ENCODE results near the gene RIMKLA. TPM values are rescaled to one million over a fixed set of nuclear protein-coding genes. Genes with fewer than 3 reads are reported as not detected.

Gene RIMKLA, protein sequence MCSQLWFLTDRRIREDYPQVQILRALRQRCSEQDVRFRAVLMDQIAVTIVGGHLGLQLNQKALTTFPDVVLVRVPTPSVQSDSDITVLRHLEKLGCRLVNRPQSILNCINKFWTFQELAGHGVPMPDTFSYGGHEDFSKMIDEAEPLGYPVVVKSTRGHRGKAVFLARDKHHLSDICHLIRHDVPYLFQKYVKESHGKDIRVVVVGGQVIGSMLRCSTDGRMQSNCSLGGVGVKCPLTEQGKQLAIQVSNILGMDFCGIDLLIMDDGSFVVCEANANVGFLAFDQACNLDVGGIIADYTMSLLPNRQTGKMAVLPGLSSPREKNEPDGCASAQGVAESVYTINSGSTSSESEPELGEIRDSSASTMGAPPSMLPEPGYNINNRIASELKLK
- total RNA-seq = 1 to 10 TPM; 1.8 to 5.3 (median 3.4) TPM

DNA sequence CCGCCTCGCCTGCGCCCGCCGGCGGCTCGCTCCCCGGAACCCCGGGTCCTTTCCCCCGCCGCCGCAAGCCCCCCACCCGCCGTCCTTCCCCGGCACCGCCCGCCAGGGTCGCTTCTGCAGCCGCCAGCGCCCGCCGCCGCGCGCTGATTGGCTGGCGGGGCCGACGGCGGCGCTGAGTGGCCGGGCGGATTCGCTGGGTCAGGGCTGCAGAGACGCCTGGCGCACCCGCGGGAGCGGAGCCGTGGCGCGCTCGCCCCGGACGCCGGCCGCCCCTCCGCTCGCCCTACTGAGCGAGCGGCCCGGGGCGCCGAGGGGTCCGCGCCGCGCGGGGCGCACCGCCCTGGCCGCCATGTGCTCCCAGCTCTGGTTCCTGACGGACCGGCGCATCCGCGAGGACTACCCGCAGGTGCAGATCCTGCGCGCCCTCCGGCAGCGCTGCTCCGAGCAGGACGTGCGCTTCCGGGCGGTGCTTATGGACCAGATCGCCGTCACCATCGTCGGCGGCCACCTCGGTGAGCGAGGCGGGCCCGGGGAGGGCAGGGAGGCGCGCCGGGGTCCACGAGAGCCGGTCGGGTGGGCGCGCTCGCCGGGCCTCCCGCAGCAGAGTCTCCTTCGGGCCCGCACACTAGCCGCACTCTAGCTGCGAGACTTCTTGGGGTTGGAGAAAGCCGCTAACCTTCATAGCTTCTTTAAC lies at the start of gene RIMKLA:
Gene RIMKLA (plus strand): TSS at position 207 of the 694 bp plus-strand sequence. CDS start 143 bp downstream, at position 350.
- Histone ChIP-seq H3K36me3 (no peaks in the 10 kb centered on the region), H3K4me1 (peaks cover 12 to 28% (median 23%) of the 10 kb centered on the region in 4 donors), H3K9me3 (no peaks in the 10 kb centered on the region), H3K27me3 (no peaks in the 10 kb centered on the region), H3K4me3 (peak within 1 kb of the TSS; percentile 69 to 86 (median 74)), H3K27ac (replicated peaks in 1 of 4) (peak within 1 kb of the TSS; percentile 56 to 78 (median 74))
- intact Hi-C loops (cut with DNase I) = loop anchor here (5.0 kb wide), 1 partner anchor 77 kb away; the partner anchor contains the start of genes PPCS and ZMYND12
- 0% methylated on average over 5 of the region's 101 CpGs for WGBS
- DNase-seq (ENCODE audit: extremely low spot score) = no peak
- TF ChIP-seq EP300 (IDR thresholded peaks at IDR 0.05) (no peak), POLR2AphosphoS5 (IDR thresholded peaks at IDR 0.05) (peak in 1 of 2 donors; percentile 22)
- TF ChIP-seq, protein P1, sequence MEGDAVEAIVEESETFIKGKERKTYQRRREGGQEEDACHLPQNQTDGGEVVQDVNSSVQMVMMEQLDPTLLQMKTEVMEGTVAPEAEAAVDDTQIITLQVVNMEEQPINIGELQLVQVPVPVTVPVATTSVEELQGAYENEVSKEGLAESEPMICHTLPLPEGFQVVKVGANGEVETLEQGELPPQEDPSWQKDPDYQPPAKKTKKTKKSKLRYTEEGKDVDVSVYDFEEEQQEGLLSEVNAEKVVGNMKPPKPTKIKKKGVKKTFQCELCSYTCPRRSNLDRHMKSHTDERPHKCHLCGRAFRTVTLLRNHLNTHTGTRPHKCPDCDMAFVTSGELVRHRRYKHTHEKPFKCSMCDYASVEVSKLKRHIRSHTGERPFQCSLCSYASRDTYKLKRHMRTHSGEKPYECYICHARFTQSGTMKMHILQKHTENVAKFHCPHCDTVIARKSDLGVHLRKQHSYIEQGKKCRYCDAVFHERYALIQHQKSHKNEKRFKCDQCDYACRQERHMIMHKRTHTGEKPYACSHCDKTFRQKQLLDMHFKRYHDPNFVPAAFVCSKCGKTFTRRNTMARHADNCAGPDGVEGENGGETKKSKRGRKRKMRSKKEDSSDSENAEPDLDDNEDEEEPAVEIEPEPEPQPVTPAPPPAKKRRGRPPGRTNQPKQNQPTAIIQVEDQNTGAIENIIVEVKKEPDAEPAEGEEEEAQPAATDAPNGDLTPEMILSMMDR (IDR thresholded peaks at IDR 0.05) = peak in 1 of 3 experiments; percentile 5

DNA sequence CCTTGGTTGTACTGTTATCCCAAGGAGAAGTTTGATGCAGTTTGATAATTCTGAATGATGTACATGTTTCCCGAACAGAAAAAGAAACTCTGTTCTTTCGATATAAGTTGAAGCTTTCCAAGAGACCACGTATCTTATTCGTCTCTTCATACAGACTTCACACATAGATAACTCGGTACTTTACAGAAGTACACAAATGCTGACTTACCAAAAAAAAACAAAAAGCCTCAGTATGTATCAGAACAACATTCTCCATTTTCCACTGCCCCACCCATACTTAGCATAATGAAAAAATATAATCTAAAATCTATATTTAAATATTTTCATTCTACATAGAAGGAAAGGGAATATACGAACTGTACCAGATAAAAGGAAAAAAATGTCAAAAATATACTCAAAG lies 47.7 kb upstream of the RIMKLA start:
- intact Hi-C loops (cut with DNase I) = loop anchor here (10.0 kb wide), 2 partner anchors 298 to 352 kb away; partner anchors contain the start of gene YBX1
- TF ChIP-seq, protein P1 (IDR thresholded peaks at IDR 0.05) = no peak
- TF ChIP-seq EP300 (IDR thresholded peaks at IDR 0.05) = no peak
- TF ChIP-seq POLR2AphosphoS5 (IDR thresholded peaks at IDR 0.05) = no peak
- Histone ChIP-seq H3K4me3 (peak overlapping the region in 1 of 4 donors; percentile 99), H3K27me3 (no peaks in the 10 kb centered on the region), H3K4me1 (peaks cover 28 to 66% (median 59%) of the 10 kb centered on the region in 4 donors), H3K9me3 (no peaks in the 10 kb centered on the region), H3K27ac (replicated peaks in 1 of 4) (peak overlapping the region in 2 of 4 donors; percentile 92 to 95), H3K36me3 (no peaks in the 10 kb centered on the region)
- DNase-seq (ENCODE audit: extremely low spot score) = no peak
- 77% methylated on average over 6 of the region's 6 CpGs for WGBS

DNA sequence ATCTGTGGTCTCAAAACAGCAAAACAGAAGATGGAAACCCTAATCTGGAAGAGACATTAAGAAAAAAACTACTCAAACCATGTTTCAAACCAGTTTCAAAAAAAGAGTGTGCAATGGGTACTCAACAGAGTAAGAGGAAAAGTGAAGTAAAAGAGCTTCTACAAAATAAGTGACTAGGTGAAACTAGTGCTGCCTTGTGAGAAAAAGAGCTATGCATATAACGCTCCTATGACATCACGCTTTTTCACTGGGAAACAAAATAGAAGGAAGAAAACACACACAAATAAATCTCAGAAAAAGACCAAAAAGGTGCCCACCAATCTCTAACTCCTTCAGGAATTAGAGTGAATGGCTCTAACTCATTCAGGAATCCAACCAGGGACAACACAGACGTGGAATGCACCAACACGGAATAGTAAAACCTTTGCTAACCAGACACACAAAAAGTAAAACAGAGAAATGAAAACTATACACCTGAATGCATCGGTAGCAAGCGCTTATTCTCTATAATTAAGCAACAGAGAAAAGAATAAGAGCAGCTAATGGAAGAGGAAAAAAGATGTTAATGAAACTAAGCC lies 46.8 kb upstream of the RIMKLA start:
- Histone ChIP-seq H3K36me3 (no peaks in the 10 kb centered on the region), H3K27ac (replicated peaks in 1 of 4) (peak overlapping the region; percentile 92 to 97 (median 96)), H3K4me1 (peaks cover 26 to 57% (median 52%) of the 10 kb centered on the region in 4 donors), H3K4me3 (peak overlapping the region; percentile 90 to 99 (median 92)), H3K9me3 (no peaks in the 10 kb centered on the region), H3K27me3 (no peaks in the 10 kb centered on the region)
- 3% methylated on average over 6 of the region's 6 CpGs for WGBS
- DNase-seq (ENCODE audit: extremely low spot score) = no peak
- intact Hi-C loops (cut with DNase I) = loop anchor here (10.0 kb wide), 2 partner anchors 299 to 351 kb away; partner anchors contain the start of gene YBX1
- TF ChIP-seq, protein P1 (IDR thresholded peaks at IDR 0.05) = no peak

DNA sequence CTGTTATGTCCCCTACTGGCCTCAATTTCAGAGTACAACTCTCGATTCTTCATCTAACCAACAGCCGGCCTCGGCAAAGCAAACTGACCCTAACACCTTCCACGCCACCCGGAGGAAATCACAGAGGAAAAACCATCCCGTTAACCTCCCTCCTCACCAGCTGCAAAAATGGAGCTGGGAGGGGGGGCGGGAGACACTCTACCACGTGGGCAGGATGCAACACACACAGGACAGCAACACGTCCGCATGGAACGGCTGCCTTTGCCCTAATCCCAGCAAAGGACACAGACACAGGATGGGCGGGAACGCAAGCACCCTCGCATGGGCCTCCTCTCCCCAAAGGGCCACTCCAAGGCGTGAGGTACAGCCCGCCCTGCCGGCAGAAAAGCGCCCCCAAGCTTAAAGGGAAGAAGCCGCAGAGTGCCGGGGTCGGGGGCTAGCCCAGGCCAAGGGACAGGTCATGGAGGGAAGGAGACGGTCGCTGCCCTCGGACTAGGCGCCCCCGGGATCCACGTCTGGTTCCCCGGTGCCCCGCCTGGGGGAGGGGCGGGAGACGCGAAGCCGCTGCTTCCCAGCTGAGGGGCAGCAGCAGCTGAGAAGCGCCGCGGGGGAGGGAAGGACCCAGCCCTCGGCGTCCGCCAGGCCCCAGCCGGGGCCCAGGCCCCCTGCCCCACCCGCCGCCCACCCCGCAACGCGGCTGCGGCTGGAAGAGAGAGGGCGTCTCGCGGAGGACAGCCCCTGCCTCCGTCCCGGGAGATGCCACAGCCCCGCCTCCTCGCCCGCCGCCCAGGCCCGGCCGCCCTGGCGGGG lies 46.1 kb upstream of the RIMKLA start:
- peaks cover 28 to 51% (median 46%) of the 10 kb centered on the region in 4 donors for H3K4me1 ChIP-seq
- no peak for DNase-seq (ENCODE audit: extremely low spot score)
- intact Hi-C loops (cut with DNase I) = loop anchor here (5.0 to 10.0 kb wide), 4 partner anchors 123 to 350 kb away; partner anchors contain the start of genes PPCS, YBX1 and ZMYND12

More for the DNA sequence above, 46.1 kb upstream of the RIMKLA start:
- WGBS = 0% methylated on average over 33 of the region's 58 CpGs
- Histone ChIP-seq H3K9me3 (no peaks in the 10 kb centered on the region), H3K27me3 (no peaks in the 10 kb centered on the region), H3K36me3 (no peaks in the 10 kb centered on the region), H3K4me3 (peak overlapping the region; percentile 90 to 99 (median 92)), H3K27ac (replicated peaks in 1 of 4) (peak overlapping the region; percentile 92 to 97 (median 96))
- TF ChIP-seq POLR2A (IDR thresholded peaks at IDR 0.05; ENCODE audit: low read depth) (no peak), POLR2AphosphoS5 (IDR thresholded peaks at IDR 0.05) (peak; percentile 30 to 35), EP300 (IDR thresholded peaks at IDR 0.05) (no peak)
- TF ChIP-seq, protein P1 (IDR thresholded peaks at IDR 0.05) = peak in 1 of 3 experiments; percentile 8
